Heart left ventricle (tissue), 16 donors: ENCODE results near the gene KIAA1614. TPM values are rescaled to one million over a fixed set of nuclear protein-coding genes. Genes with fewer than 3 reads are reported as not detected.

Experiments
- ATAC-seq, 4 donors: fragments of 200-7000 bp; cut with Tn5 transposase; one replicate each; pipeline ENCODE4 v1.9.1; 2020 to 2022; ENCODE audit warnings: moderate library complexity in 4 of 4, mild to moderate bottlenecking in 3 of 4, moderate number of reproducible peaks in 1 of 4
- DNase-seq, 5 donors: peaks; one replicate each; pipeline ENCODE4 v3.0.0-alpha.2; 2020
- H3K27ac ChIP-seq, 12 donors: fragments of 200-600 bp; sonication (generic) in 4 of 12; one replicate each; pipeline versions ENCODE4 v1.5.0 to v1.8.0; 2016 to 2022; ENCODE audit warnings: mild to moderate bottlenecking in 2 of 12
- H3K27me3 ChIP-seq, 9 donors: fragments of 200-600 bp; sonication (generic) in 2 of 9; one replicate each; pipeline versions ENCODE4 v1.5.1 to v1.8.0; 2016 to 2022; ENCODE audit warnings: mild to moderate bottlenecking in 3 of 9
- H3K36me3 ChIP-seq, 9 donors: fragments of 200-600 bp; sonication (generic) in 2 of 9; one replicate each; pipeline versions ENCODE4 v1.5.0 to v1.8.0; 2018 to 2022; ENCODE audit warnings: mild to moderate bottlenecking in 2 of 9
- H3K4me1 ChIP-seq, 12 donors: fragments of 200-600 bp; sonication (generic) in 4 of 12; one replicate each; pipeline versions ENCODE4 v1.5.0 to v1.8.0; 2016 to 2022; ENCODE audit warnings: mild to moderate bottlenecking in 3 of 12
- H3K4me3 ChIP-seq, 12 donors: fragments of 200-600 bp; sonication (generic) in 4 of 12; one replicate each; pipeline versions ENCODE4 v1.5.0 to v1.8.0; 2017 to 2022; ENCODE audit warnings: mild to moderate bottlenecking in 9 of 12, moderate library complexity in 4 of 12
- H3K9me3 ChIP-seq, 12 donors: fragments of 200-600 bp; sonication (generic) in 4 of 12; one replicate each; pipeline versions ENCODE4 v1.5.0 to v1.8.0; 2016 to 2022; ENCODE audit warnings: mild to moderate bottlenecking in 1 of 12
- CTCF ChIP-seq, 12 donors: fragments of 200-600 bp; sonication (generic) in 4 of 12; IDR thresholded peaks; one replicate each; pipeline versions ENCODE4 v1.5.0 to v1.8.0; 2018 to 2022; ENCODE audit warnings: antibody characterized with exemption in 12 of 12, mild to moderate bottlenecking in 5 of 12
- POLR2A ChIP-seq, 2 donors: fragments of 450-650 bp; IDR thresholded peaks; one replicate each; pipeline ENCODE4 v1.6.1; 2017; ENCODE audit warnings: antibody characterized with exemption in 2 of 2, mild to moderate bottlenecking in 2 of 2, moderate library complexity in 2 of 2
- WGBS, 4 donors: extraction: QIAGEN DNeasy Blood & Tissue Kit in 2 of 4; methylation state at CpG; one replicate each; pipeline versions ENCODE4 v1.1.5 to v1.1.7; 2013 to 2018; 5-methylcytosine and 5-hydroxymethylcytosine counted together
- intact Hi-C, 10 donors: fragments of 100-400 bp; cut with DNase I; formaldehyde crosslinking; loops; one replicate each; pipeline versions ENCODE4 v1.11.1 to v1.14.2; 2022
- polyA plus RNA-seq, 2 donors: library from polyadenylated mRNA; stranded (reverse); fragments of 200-250 nt; gene quantifications; one replicate each; pipeline ENCODE4 v1.2.3, GENCODE V29; 2013
- total RNA-seq, 9 donors: library from RNA; depleted of rRNA in 2 of 9; stranded (reverse); fragments of >200 nt in 2 of 9; fragmentation: NEBNext Ultra II Directional in 3 of 9; extraction: Animal tissue kit (Norgen Biotek cat#: 25700) in 3 of 9; gene quantifications; one replicate each; pipeline versions ENCODE4 v1.1.0 to v1.2.4, GENCODE V29; 2016 to 2023
- donor health status: ischemic (EF 13 %, LVEDD 7.1; RV severe dilation, severe dysfunction).
- donor health status: healthy with polysubstance abuse.
- donor health status: DM: no; HTN: yes; CAD: no.
- donor health status: DM: no; HTN: no; CAD: no.
- donor health status: ischemic (EF 25% LVEDD 6.9; RV normal size, moderate dysfunction).
- donor health status: ischemic (EF 25% LVEDD 5.7; RV mildly dilated, moderate dysfunction).
- donor health status: healthy.
- donor health status: DM: yes; HTN: yes; CAD: no.
- donor health status: ischemic (EF 35%, LVEDD 5.7; RV mildly dilated, moderate dysfunction).
- donor health status: nonischemic (EF 11% LVEDD 7.7; RV severe dilation, severe dysfunction).
- donor health status: DM: yes; HTN: yes; CAD: no.
- donor health status: PGD.
- donor health status: ischemic (EF 29% LVEDD 5.4; RV normal size, mild dysfunction).
- donor health status: nonischemic (EF 23%, LVEDD 6.1; RV moderate dilation, normal function).

KIAA1614 gene
- total and polyA plus RNA-seq, 11 donors: 4.3 to 12.1 (median 6.5) TPM

GRCh38 chr1:180982422-180982821 is 69.7 kb downstream of the KIAA1614 start:
- H3K4me1 ChIP-seq: no peaks in the 10 kb centered on the region
- H3K27ac ChIP-seq: no peak overlapping the region
- 70 to 92% (median 83%) methylated on average over 1 of the region's 1 CpG for whole genome bisulfite sequencing, 4 donors
- ATAC-seq (no peak), DNase-seq (no peak)
- intact Hi-C loops: no loop called here
- H3K27me3 ChIP-seq: no peaks in the 10 kb centered on the region
- TF ChIP-seq CTCF (IDR thresholded peaks at IDR 0.05) (no peak), POLR2A (IDR thresholded peaks at IDR 0.05) (no peak)
- peaks cover 0 to 94% (median 80%) of the 10 kb centered on the region in 9 donors for H3K36me3 ChIP-seq
- no peaks in the 10 kb centered on the region for H3K9me3 ChIP-seq
- no peak overlapping the region for H3K4me3 ChIP-seq

DNA sequence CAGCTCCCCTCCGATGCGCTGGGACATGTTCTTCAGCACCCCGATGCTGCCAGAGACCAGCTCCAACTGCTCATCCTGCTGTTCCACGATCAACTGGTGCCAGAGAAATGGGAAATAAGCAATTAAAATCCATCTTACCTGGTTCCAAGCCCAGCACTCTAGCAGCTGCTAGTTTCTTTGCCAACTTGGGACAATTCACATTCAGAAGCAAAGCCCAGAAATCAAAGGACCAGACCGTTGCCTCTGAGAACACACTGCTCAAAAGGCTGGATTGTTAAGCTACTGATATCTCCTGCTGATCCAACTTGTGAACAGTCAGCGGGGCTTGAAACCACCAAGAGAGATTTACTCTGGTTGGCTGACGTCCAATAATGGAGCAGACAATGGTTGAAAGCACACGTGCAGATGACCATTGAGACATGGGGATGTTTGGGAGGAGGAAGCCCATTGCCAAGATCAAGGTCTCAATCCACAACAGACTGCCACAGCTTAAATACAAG is 75.6 kb downstream of the KIAA1614 start:
- Histone ChIP-seq H3K27ac (no peak overlapping the region), H3K27me3 (no peaks in the 10 kb centered on the region), H3K9me3 (no peaks in the 10 kb centered on the region), H3K4me1 (peaks cover 0 to 8% (median 0%) of the 10 kb centered on the region in 12 donors), H3K36me3 (peaks cover 0 to 98% (median 91%) of the 10 kb centered on the region in 9 donors), H3K4me3 (no peak overlapping the region)
- ATAC-seq (no peak), DNase-seq (no peak)
- TF ChIP-seq CTCF (IDR thresholded peaks at IDR 0.05) (no peak), POLR2A (IDR thresholded peaks at IDR 0.05) (no peak)
- intact Hi-C loops: no loop called here
- WGBS, 4 donors: 73 to 81% (median 76%) methylated on average over 8 of the region's 8 CpGs

DNA sequence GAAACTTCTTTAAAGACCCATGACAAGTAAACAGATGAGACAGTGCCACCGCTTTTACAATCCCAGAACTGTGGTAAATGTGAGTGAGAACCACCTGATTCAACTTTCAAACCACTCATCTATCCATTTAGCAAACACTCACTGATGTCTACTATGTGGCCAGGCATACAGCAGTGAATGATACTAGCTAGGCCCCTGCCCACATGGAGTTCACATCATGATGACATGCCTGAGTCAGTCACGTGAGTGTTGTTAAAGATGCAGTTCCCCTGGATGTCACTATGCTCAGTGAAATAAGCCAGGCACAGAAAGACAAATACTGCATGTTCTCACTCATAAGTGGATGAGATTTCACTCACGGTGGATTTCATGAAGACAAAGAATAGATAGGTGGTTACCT is 81.6 kb downstream of the KIAA1614 start:
- peaks cover 0 to 70% (median 43%) of the 10 kb centered on the region in 9 donors for H3K36me3 ChIP-seq

More for the DNA sequence above, 81.6 kb downstream of the KIAA1614 start:
- TF ChIP-seq POLR2A (IDR thresholded peaks at IDR 0.05) (no peak), CTCF (IDR thresholded peaks at IDR 0.05) (no peak)
- H3K4me1 ChIP-seq: peaks cover 0 to 8% (median 0%) of the 10 kb centered on the region in 12 donors
- intact Hi-C loops: no loop called here
- DNase-seq (no peak), ATAC-seq (peak; percentile 55 to 79 (median 64))
- H3K4me3 ChIP-seq: no peak overlapping the region
- H3K27me3 ChIP-seq: no peaks in the 10 kb centered on the region
- H3K9me3 ChIP-seq: no peaks in the 10 kb centered on the region
- H3K27ac ChIP-seq: no peak overlapping the region
- 55 to 61% (median 58%) methylated on average over 3 of the region's 3 CpGs for WGBS, 4 donors
